ENCODE data around the gene GCAT.

Gene GCAT

DNA sequence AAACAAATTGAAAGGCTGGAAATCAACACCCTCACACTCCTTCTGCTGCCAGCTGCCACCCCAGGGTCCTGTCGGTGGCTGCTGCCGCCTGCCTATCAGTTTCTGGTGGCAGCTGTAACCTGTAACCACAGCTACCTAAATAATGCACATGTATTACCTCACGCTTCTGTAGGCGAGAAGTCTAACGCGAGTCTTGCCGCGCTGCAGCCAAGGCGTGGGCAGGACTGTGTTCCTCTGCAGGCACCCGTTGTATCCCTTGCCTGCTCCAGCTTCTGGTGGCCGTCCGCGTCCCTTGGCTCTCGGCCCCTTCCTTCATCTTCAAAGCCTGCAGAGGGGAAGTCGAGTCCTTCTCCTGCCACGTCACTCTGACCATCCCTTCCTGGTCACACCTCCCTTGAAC, 44.1 kb upstream of the GCAT start:
- H3K4me3 ChIP-seq (replicated peaks; ENCODE audit: low read depth, low read length): no peak overlapping the region
- DNase-seq (ENCODE audit: low read depth): no peak
- TF ChIP-seq, protein P1, sequence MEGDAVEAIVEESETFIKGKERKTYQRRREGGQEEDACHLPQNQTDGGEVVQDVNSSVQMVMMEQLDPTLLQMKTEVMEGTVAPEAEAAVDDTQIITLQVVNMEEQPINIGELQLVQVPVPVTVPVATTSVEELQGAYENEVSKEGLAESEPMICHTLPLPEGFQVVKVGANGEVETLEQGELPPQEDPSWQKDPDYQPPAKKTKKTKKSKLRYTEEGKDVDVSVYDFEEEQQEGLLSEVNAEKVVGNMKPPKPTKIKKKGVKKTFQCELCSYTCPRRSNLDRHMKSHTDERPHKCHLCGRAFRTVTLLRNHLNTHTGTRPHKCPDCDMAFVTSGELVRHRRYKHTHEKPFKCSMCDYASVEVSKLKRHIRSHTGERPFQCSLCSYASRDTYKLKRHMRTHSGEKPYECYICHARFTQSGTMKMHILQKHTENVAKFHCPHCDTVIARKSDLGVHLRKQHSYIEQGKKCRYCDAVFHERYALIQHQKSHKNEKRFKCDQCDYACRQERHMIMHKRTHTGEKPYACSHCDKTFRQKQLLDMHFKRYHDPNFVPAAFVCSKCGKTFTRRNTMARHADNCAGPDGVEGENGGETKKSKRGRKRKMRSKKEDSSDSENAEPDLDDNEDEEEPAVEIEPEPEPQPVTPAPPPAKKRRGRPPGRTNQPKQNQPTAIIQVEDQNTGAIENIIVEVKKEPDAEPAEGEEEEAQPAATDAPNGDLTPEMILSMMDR (IDR thresholded peaks at IDR 0.05; ENCODE audit: low read length, missing control alignments): no peak

DNA sequence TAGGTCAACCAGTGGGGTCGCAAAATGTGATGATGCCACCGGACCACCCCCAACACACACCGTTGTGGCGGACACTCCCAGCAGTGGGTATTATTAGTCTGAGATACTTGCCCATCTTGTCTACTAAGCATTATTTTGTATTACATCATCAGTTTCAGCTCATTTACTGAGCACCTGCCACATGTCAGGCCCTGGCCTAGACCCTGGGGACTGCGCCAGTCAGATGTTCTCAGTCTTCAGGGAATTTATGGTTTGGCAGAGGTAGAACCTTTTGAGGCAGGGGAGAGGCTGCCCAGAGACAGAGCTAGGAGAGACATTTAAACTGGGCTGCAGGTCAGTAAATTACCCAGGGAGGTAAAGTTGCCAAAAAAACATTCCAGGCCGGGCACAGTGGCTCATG, 43.1 kb upstream of the GCAT start:
- no peak overlapping the region for H3K4me3 ChIP-seq (replicated peaks; ENCODE audit: low read depth, low read length)
- DNase-seq (ENCODE audit: low read depth): no peak
- TF ChIP-seq, protein P1 (IDR thresholded peaks at IDR 0.05; ENCODE audit: low read length, missing control alignments): no peak

DNA sequence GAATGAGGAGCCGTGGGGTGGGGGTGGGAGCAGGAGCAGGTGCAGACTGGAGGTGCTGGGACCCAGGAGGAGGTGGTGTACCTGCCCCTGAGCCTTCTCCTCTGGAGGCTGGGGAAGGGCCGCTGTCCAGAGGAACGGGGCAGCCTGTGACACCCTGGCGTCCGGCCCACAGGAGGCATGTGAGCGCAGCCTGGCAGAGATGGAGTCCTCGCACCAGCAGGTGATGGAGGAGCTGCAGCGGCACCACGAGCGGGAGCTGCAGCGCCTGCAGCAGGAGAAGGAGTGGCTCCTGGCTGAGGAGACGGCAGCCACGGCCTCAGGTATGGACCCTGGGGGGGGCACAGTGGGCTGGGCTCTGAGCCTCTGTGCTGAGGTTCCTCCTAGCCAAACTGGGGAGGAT, 42.2 kb upstream of the GCAT start:
- TF ChIP-seq, protein P1 (IDR thresholded peaks at IDR 0.05; ENCODE audit: low read length, missing control alignments): no peak
- DNase-seq (ENCODE audit: low read depth): no peak

DNA sequence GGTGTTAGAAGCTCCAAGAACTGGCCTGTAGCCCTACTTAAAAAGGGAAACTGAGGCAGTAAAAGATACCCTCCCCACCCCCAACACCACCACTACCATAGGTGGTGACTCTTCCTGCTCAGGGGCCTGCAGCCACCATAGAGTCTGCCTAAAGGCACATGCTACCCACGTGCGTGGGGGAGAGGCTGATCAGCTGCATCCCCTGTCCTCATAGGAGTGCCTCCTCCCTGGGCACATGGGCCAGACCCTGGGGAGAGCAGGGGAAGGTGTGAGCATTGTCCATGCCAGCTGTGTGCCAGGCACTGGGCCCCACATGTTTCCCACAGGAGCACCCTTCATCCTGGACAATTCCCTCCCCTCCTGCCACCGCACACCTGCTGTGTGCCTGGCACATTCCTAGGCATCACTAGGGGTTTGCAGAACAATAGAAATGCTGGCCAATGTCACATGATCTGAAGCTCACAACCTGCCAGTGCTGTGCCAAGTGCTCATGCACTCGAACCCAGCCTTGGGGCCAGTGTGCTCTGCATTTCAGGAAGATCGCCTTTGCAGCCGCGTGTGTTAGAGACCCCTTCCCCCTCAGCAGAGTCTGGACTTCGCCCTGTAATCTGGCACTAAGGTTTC, 41.7 kb upstream of the GCAT start:
- no peak for DNase-seq (ENCODE audit: low read depth)
- H3K4me3 ChIP-seq (replicated peaks; ENCODE audit: low read depth, low read length): no peak overlapping the region
- TF ChIP-seq, protein P1 (IDR thresholded peaks at IDR 0.05; ENCODE audit: low read length, missing control alignments): no peak

More for the DNA sequence above, 42.2 kb upstream of the GCAT start:
- H3K4me3 ChIP-seq (replicated peaks; ENCODE audit: low read depth, low read length): no peak overlapping the region

DNA sequence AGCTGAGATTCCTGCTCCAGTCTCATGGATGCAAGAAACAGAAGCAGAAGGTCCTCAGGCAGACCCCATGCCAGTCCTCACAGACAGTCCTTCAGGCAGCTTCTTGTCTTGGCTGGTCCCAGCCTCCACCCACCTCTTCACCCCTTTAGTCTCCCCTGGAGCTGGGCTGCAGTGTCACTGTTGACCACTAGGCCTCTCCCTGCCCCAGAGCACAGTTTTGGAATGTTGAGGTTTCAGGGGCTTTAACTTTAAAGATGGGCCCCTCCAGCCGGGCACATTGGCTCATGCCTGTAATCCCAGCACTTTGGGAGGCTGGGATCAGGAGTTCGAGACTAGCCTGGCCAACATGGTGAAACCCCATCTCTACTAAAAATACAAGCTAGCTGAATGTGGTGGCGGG, 39.5 kb upstream of the GCAT start:
- TF ChIP-seq, protein P1 (IDR thresholded peaks at IDR 0.05; ENCODE audit: low read length, missing control alignments): peak; percentile 29
- DNase-seq (ENCODE audit: low read depth): no peak
- no peak overlapping the region for H3K4me3 ChIP-seq (replicated peaks; ENCODE audit: low read depth, low read length)

DNA sequence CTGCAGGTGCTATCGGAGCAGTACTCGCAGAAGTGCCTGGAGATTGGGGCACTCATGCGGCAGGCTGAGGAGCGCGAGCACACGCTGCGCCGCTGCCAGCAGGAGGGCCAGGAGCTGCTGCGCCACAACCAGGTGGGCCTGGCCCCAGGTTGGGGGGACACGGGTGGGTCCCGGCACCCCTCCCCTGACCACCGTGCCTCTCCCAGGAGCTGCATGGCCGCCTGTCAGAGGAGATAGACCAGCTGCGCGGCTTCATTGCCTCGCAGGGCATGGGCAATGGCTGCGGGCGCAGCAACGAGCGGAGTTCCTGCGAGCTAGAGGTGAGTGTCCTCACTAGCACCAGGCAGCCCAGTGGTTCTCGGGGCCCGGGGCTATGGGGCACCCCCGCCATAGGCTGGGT, 38.7 kb upstream of the GCAT start:
- no peak for DNase-seq (ENCODE audit: low read depth)
- TF ChIP-seq, protein P1 (IDR thresholded peaks at IDR 0.05; ENCODE audit: low read length, missing control alignments): no peak
- no peak overlapping the region for H3K4me3 ChIP-seq (replicated peaks; ENCODE audit: low read depth, low read length)

DNA sequence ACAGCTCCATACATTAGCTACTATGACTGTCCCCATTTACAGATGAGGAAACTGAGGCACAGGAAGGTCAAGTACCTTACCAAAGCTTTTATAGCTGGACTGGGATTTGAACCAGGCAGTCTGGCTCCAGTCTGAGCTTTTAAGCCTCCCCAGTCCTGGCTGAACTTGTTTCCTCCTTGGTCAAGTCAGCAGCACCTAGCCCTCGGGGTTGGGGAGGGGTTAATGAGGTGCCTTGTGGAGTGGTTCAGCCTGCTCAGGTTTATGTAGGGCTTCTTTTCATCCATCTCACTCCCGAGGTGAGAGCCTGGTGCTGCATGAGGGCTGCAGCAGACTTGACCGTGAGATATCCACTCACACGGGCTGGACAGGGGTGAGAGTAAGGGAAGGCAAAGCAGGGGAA, 36.7 kb upstream of the GCAT start:
- no peak for DNase-seq (ENCODE audit: low read depth)
- H3K4me3 ChIP-seq (replicated peaks; ENCODE audit: low read depth, low read length): no peak overlapping the region
- TF ChIP-seq, protein P1 (IDR thresholded peaks at IDR 0.05; ENCODE audit: low read length, missing control alignments): no peak

All from fibroblast of pulmonary artery (primary cell).